Right ventricle myocardium superior (tissue), 1 donor: ENCODE measurements around the gene KCNC1. TPM values are rescaled to one million over a fixed set of nuclear protein-coding genes. Genes with fewer than 3 reads are reported as not detected.
A peak's percentile ranks its signal among the peaks of the same experiment; 100 is the strongest.

ENCODE experiments used
- ATAC-seq: fragments of 200-7000 bp; cut with Tn5 transposase; one replicate; pipeline ENCODE4 v1.9.1; 2020; ENCODE audit warnings: mild to moderate bottlenecking; ENCODE audit not compliant: poor library complexity
- DNase-seq: peaks from one replicate; pipeline ENCODE4 v3.0.0-alpha.2; 2020
- intact Hi-C: fragments of 100-400 bp; cut with DNase I; formaldehyde crosslinking; loops from one replicate; pipeline ENCODE4 v1.11.2; 2022
- long read RNA-seq: library from polyadenylated mRNA; unstranded; transcript quantifications from one replicate; pipeline ENCODE4 v2.0.0, GENCODE V29; 2021
- total RNA-seq: library from RNA; stranded (reverse); fragmentation: NEBNext Ultra II Directional; extraction: Animal tissue kit (Norgen Biotek cat#: 25700); gene quantifications from one replicate; pipeline ENCODE4 v1.2.1, GENCODE V29; 2021
- donor health status: DM: no; HTN: yes; CAD: no; lungs with severe emphysema.

Gene KCNC1
- not detected for total RNA-seq
- long read RNA-seq: 0 reads

DNA sequence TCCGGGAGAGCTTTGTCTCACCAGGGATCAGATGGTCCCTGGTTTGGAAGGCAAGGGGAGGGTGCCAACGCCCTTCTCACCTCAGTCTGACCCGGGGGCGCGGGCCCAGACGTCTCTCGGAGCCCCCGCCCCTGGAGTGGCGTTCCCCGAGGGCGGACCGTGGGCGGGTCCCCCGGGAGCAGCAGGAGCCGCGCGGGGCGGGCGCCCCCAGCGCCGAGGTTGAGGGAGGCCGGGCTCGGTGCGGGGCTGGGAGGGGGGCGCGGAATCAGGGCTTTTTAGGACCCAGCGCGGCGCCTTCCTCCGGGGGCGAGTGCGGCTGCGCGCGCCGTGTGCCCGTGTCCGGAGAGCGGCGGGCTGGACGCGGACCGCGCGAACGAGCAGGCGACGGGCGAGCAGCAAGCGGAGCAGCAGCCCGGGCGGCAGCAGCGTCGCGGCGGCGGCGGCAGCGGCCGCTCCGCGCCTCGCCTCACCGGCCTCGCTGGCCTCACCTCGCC is at the start of gene KCNC1:
Gene KCNC1, plus strand, starts transcription at position 364 of the 494 bp plus-strand sequence. CDS start 1,222 bp downstream, outside the sequence.
- DNase-seq (peak; percentile 47), ATAC-seq (peak; percentile 47)
- intact Hi-C loops: no loop called here

DNA sequence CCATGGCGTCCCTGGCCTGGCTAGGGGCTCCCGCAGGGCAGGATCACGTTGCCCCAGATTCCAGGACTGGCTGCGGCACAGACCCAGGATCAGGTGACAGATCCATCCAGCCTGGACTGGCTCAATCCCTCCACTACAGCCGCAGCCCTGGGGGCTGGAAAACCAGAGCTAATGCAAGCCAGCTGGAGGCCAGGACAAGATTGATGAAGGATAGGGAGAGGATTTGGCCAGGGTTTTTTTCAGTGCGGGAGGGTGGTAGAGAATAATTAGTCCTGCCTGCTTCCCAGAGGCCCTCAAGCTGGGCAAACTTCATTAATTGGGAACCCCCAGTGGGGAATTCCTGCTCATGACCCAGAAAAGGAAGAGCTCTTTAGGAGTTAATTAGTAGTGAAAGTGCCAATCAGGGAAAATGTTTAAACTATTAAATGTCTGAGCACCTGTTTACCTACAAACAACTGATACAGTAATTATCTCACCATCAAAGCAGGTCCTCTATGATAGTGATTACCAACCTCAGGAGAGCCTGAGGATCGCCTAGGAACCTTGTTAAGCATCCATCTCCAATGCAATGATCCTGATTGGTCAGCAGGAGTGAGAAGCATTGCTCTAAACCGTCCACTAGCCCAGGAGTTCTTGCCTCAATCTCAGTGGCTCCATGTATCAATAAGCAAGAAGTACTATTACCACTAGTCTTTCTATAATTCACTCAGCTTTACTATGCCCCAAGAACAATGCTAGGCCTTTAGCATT is 48.2 kb upstream of the KCNC1 start:
- intact Hi-C loops: no loop called here
- DNase-seq (no peak), ATAC-seq (no peak)

DNA sequence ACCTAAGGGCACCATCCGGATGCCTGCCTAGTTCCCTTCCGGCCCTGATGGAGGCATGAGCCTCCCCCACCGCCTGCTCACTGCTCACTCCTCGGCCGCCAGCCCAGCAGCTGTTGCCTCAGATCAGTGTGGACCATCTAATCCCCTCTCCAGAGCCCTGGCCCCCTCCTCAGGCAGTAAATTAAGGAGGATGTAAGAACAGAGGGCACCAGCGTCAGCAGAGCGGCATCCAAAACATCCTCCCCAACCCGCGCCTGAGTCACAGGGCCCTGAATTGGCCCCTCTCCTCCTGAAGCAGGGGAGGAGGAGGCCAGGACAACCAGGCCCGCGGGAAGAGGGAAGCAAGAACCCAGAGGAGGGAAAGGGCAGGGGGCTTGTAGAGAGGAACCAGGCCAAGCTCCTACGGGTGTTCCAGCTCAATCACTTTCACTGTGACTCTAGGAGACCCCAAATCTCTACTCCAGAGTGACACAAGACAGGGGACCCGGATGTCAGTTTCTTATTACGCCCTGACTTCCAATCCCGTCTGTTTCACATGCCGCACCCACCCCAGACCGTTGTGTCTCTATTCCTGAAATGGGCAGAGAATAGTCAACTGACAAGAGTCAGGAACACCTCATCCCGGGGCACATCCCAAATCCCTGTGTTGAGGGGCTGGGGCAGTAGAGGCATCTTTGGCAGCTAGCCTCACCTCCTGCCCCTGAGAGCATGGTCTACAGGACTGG is 46.5 kb upstream of the KCNC1 start:
- intact Hi-C loops: no loop called here
- ATAC-seq: no peak
- no peak for DNase-seq

GRCh38 chr11:17691550-17691949 is 43.0 kb upstream of the KCNC1 start:
- ATAC-seq: no peak
- intact Hi-C loops: no loop called here
- no peak for DNase-seq

- DNase-seq (no peak), ATAC-seq (no peak)
- intact Hi-C loops: no loop called here
Measured at GRCh38 chr11:17691976-17692375, 42.6 kb upstream of the KCNC1 start.

DNA sequence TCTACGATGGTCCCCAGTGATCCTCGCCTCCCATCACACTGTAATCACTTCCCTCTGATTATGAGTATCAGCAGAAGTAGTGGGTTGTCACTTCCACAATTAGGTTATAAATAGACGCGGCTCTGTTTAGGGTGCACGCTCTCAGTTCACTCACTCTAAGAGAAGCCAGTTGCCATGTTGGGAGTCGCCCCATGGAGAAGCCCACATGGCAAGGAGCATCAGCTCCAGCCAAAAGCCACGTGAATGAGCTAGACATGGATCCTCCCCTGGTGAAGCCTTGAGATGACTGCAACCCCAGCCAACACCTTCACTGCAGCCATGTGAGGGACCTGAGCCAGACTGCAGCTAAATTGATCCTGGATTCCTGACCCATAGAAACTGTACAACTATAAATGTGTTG is 41.6 kb upstream of the KCNC1 start:
- DNase-seq (no peak), ATAC-seq (no peak)
- intact Hi-C loops: no loop called here

- no peak for DNase-seq
- ATAC-seq: no peak
- intact Hi-C loops: no loop called here
Measured at GRCh38 chr11:17693531-17693930, 41.0 kb upstream of the KCNC1 start.

- intact Hi-C loops: no loop called here
- no peak for DNase-seq
- ATAC-seq: no peak
Measured at GRCh38 chr11:17694494-17695110, 40.0 kb upstream of the KCNC1 start.

GRCh38 chr11:17695454-17696441 is 38.8 kb upstream of the KCNC1 start:
- intact Hi-C loops: no loop called here
- DNase-seq: no peak
- ATAC-seq: no peak

GRCh38 chr11:17696741-17697140 is 37.8 kb upstream of the KCNC1 start:
- ATAC-seq (no peak), DNase-seq (no peak)
- intact Hi-C loops: no loop called here

DNA sequence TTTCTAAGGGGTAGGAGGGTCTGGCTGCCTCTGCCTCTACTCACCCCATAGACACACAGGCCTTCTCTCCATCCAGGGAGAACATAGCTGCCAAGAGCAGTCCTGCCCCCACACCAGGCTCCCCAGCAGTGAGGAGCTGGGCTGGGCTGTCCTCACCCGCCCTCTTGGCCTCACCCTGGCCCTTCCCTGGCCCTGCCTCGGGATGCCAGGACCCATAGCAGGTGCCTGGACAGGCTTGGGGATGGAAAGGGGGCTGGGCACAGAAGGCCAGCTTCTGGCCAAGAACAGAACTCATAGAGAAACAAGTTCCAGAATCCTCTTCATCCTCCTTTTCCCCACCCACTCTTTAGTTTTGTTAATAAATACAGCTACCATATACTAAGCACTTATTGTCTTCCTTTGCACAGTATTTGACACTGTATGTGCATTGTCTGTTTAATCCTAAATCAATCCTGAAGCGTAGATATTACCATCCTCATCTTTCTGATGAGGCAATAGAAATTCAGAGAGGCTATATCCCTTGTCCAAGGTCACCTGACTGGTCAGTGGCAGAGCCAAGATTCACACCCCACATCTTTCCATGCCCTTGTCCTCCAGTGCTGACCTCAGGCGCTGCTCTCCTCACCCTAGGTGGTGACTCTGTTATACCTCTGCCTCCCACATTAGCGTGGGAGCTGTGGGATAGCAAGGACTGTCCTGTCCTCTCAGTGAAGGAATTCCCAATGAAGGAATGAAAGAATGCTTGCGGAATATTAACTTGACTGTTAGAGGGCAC is 37.2 kb upstream of the KCNC1 start:
- intact Hi-C loops: no loop called here
- DNase-seq (no peak), ATAC-seq (no peak)

DNA sequence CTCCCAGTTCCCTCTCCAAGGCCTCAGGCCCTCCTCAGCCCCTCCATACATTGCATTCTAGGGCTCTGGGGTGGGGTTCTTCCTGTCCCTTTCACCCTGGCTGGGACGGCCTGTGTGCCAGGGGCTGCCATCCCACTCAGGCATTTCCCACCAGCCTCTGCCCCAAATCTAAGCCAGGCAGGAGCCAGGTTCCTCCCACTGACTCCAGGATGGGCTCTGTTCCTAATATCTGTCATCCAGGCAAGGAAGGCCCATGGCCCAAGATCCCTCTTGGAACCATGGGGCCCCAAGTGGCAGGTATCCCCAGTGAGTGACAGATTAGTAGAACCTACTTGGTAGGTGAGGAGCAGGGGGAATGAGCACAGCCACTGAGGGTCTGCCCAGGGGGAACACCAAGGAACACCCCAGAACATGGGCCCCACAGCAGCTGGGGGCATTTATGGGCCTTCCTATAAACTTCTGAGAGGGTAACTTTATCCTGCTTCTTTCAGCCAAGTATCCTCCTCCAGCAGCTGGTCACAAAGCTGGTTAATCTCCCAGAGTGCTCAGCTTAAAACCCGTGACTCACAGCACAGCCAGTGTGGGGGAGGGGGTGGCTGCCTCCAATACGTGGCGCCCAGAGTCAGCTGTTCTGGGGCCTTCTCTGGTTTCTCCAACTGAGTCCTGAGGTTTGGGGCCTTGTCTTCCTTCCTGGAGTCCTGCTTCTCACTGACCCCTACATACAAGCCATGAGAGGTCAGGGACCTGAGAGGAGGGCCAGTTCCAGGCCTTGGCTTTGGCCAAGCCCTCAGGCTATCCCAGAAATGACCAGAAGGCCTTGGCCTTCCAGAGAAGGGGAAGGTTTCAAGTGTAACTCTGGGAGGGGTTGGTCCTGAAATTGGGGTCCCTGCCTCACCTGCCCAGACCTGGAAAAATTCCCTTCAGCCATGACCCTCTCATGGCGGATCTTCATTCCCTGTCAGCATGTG is 35.1 kb upstream of the KCNC1 start:
- no peak for DNase-seq
- ATAC-seq: no peak
- intact Hi-C loops: no loop called here

DNA sequence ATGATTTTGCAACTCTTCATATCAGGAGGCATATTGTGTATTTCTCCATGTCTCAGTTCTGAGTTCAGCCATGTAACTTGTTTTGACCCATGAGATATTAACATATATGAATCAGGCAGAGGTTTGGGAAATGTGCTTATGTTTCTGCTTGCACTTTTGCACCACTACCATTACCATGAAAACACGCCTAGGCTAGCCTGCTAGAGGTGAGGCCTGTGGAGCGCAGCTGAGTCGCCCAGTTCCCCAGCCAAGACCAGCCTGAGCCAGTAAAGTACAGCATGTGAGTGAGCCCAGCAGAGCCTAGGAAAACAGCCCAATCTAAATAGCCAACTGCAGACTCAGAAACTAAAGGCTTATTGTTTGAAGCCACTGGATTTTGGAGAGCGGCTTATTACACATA is 33.6 kb upstream of the KCNC1 start:
- ATAC-seq (no peak), DNase-seq (no peak)
- intact Hi-C loops: no loop called here

- ATAC-seq: no peak
- DNase-seq: no peak
- intact Hi-C loops: no loop called here
Measured at GRCh38 chr11:17702876-17703275, 31.7 kb upstream of the KCNC1 start.

GRCh38 chr11:17703951-17704350 is 30.6 kb upstream of the KCNC1 start:
- ATAC-seq (no peak), DNase-seq (no peak)
- intact Hi-C loops: no loop called here

DNA sequence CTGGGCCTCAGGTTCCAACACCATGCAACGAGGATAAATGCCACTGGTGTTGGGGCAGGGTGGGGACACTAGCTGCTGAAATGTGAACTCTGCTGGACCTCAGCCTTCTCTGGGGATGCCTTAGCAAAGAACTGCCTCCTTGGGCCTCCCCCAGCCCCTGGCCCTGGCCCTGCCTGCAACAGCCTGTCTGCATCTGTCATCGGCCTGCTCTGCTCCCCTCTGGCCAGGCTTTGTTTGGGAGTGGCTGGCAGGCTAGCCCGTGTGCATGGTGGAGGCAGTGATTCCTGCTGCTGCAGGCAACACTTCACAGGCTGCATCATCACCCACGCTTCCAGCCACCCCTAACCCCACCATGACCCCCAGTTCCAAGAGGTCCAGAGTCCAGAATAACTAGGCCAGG is 26.8 kb upstream of the KCNC1 start:
- intact Hi-C loops: no loop called here
- ATAC-seq (no peak), DNase-seq (no peak)

- DNase-seq: no peak
- peak; percentile 7 for ATAC-seq
- intact Hi-C loops: no loop called here
Measured at GRCh38 chr11:17711836-17712235, 22.7 kb upstream of the KCNC1 start.
